Effector CD4-positive, alpha-beta T cell (primary cell): ENCODE data around the gene ANKRD2.

Experiments used
- DNase-seq: peaks from one replicate; pipeline ENCODE4 v3.0.0-alpha.2; 2020

Gene ANKRD2

GRCh38 chr10:97598407-97599271, 26.1 kb downstream of the ANKRD2 start:
- DNase-seq, result no peak

GRCh38 chr10:97599272-97599619, 26.7 kb downstream of the ANKRD2 start:
- no peak for DNase-seq

GRCh38 chr10:97600616-97601015, 28.0 kb downstream of the ANKRD2 start:
- DNase-seq, result no peak

GRCh38 chr10:97601268-97602215, 29.0 kb downstream of the ANKRD2 start:
- DNase-seq, result no peak

GRCh38 chr10:97607095-97607636, 34.6 kb downstream of the ANKRD2 start:
- no peak for DNase-seq

- DNase-seq, result no peak
These were observed 36.5 kb downstream of the ANKRD2 start for GRCh38 chr10:97608991-97609561.

- no peak for DNase-seq
These were observed 38.9 kb downstream of the ANKRD2 start for GRCh38 chr10:97611473-97611872.

GRCh38 chr10:97612386-97612785, 39.8 kb downstream of the ANKRD2 start:
- DNase-seq, result no peak

- DNase-seq, result no peak
These were observed 45.7 kb downstream of the ANKRD2 start for GRCh38 chr10:97618285-97618684.

- DNase-seq, result no peak
These were observed 46.2 kb downstream of the ANKRD2 start for GRCh38 chr10:97618733-97619132.

- no peak for DNase-seq
These were observed 50.7 kb downstream of the ANKRD2 start for GRCh38 chr10:97623277-97623676.

GRCh38 chr10:97627731-97628130, 55.2 kb downstream of the ANKRD2 start:
- no peak for DNase-seq

- DNase-seq, result no peak
These were observed 55.6 kb downstream of the ANKRD2 start for GRCh38 chr10:97628228-97628627.

GRCh38 chr10:97629289-97629688, 56.7 kb downstream of the ANKRD2 start:
- DNase-seq, result no peak

- no peak for DNase-seq
These were observed 58.5 kb downstream of the ANKRD2 start for GRCh38 chr10:97631098-97631497.

GRCh38 chr10:97632949-97633884, 60.6 kb downstream of the ANKRD2 start, which contains the start of gene MORN4:
MORN4 (minus strand) TSS chr10:97633500; CDS start chr10:97619653, 13,847 bp downstream.
- DNase-seq, result peak; percentile 92
